ENCODE results near the gene PATL2.
"Not testable (repeated sequence)": the region's sequence is repeated elsewhere in the genome, so short reads cannot be mapped to it uniquely, and the experiment has no call there.

The PATL2 gene

DNA sequence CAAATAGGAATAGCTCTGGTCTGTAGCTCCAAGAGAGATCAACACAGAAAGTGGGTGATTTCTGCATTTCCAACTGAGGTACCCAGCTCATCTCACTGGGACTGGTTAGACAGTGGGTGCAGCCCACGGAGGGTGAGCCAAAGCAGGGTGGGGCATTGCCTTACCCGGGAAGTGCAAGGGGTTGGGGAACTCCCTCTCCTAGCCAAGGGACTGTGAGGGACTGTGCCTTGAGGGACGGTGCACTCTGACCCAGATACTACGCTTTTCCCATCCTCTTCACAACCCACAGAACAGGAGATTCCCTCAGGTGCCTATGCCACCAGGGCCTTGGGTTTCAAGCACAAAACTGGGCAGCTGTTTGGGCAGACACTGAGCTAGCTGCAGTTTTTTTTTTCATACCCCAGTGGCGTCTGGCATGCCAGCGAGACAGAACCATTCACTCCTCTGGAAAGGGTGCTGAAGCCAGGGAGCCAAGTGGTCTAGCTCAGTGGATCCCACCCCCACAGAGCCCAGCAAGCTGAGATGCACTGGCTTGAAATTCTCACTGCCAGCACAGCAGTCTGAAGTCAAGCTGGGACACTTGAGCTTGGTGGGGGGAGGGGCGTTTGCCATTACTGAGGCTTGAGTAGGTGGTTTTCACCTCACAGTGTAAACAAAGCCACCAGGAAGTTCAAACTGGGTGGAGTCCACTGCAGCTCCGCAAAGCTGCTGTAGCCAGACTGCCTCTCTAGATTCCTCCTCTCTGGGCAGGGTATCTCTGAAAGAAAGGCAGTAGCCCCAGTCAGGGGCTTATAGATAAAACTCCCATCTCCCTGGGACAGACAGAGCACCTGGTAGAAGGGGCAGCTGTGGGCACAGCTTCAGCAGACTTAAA is 28.1 kb downstream of the PATL2 start:
- H3K4me3 ChIP-seq (ENCODE audit: low read depth, low read length); H3K27ac ChIP-seq (ENCODE audit: low read depth, low read length); H3K4me1 ChIP-seq (ENCODE audit: control insufficient read depth, insufficient read depth, low read length, unreplicated experiment); H2AFZ ChIP-seq (ENCODE audit: low read length, unreplicated experiment); H3K27me3 ChIP-seq (ENCODE audit: insufficient read depth, low read length); H3K36me3 ChIP-seq (ENCODE audit: insufficient read depth, low read length); H3K79me2 ChIP-seq (ENCODE audit: control insufficient read depth, insufficient read depth, low read length, unreplicated experiment): not testable (repeated sequence)

DNA sequence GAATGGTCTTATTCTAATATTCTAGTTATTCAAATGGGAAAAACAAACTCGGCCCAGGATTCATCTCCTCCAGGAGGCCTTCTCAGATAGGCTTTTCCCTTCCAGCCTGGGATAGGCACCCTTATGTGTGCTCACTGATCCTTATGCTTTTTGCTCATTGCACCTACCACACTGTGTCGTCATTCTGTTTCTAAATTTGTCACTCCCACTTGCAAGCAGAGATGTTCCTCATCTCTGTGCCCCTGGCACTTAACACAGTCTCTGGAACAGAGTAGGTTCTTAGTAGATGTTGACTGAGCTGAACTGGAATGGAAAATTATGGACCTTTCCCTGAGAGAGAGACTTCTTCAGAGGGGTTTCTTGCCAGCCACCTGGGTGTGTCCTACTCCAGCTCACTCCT is 28.9 kb downstream of the PATL2 start:
- Histone ChIP-seq H3K27ac (ENCODE audit: low read depth, low read length) (no peak overlapping the region), H3K79me2 (ENCODE audit: control insufficient read depth, insufficient read depth, low read length, unreplicated experiment) (no peaks in the 10 kb centered on the region), H3K4me3 (ENCODE audit: low read depth, low read length) (no peak overlapping the region), H3K4me1 (ENCODE audit: control insufficient read depth, insufficient read depth, low read length, unreplicated experiment) (no peaks in the 10 kb centered on the region), H2AFZ (ENCODE audit: low read length, unreplicated experiment) (no peak overlapping the region), H3K36me3 (ENCODE audit: insufficient read depth, low read length) (no peaks in the 10 kb centered on the region), H3K27me3 (ENCODE audit: insufficient read depth, low read length) (peaks cover 3% of the 10 kb centered on the region; the same call in 1 of the 2 replicates)

DNA sequence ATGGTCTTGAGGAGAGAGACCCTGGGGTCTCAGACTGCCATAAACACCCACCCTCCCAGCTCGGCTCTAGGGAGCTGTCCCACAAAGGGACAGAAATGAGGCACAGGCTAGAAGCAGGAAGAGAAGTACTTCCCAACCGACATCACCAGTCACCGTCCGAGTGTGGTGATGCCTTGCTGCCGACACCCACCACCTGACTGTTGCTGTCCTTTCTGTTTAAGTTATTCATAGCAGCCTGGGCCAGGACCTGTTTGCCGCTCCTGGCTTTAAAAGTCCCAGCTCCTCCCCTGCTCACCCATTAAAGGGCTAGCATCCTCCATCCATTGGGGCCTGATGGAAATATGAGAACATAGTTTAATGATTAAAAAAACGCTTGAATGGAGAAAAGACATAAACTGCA is 34.4 kb downstream of the PATL2 start:
- H2AFZ ChIP-seq (ENCODE audit: low read length, unreplicated experiment) = no peak overlapping the region
- no peak overlapping the region for H3K27ac ChIP-seq (ENCODE audit: low read depth, low read length)
- H3K36me3 ChIP-seq (ENCODE audit: insufficient read depth, low read length) = no peaks in the 10 kb centered on the region
- H3K4me3 ChIP-seq (ENCODE audit: low read depth, low read length) = no peak overlapping the region
- no peaks in the 10 kb centered on the region for H3K79me2 ChIP-seq (ENCODE audit: control insufficient read depth, insufficient read depth, low read length, unreplicated experiment)
- H3K27me3 ChIP-seq (ENCODE audit: insufficient read depth, low read length) = peaks cover 3% of the 10 kb centered on the region; the same call in 1 of the 2 replicates
- no peaks in the 10 kb centered on the region for H3K4me1 ChIP-seq (ENCODE audit: control insufficient read depth, insufficient read depth, low read length, unreplicated experiment)

DNA sequence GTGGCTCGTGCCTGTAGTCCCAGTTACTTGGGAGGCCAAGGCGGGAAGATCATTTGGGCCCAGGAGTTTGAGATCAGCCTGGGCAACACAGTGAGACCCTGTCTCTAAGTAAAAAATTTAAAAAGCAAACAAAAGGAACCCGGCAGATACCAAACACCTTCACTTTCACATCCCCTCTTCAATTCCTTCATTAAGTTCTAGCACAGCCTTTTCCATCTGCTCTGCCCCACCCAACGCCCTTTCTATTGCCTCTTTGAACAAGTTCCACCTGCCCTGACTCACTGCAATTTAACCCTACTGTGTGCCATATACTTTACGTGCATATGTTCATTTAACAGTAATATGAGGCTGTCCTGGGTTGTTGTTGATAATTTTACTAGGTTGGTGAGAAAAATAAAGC is 35.2 kb downstream of the PATL2 start:
- no peak overlapping the region for H3K27ac ChIP-seq (ENCODE audit: low read depth, low read length)
- no peak overlapping the region for H2AFZ ChIP-seq (ENCODE audit: low read length, unreplicated experiment)
- no peaks in the 10 kb centered on the region for H3K4me1 ChIP-seq (ENCODE audit: control insufficient read depth, insufficient read depth, low read length, unreplicated experiment)
- H3K36me3 ChIP-seq (ENCODE audit: insufficient read depth, low read length) = no peaks in the 10 kb centered on the region
- no peaks in the 10 kb centered on the region for H3K27me3 ChIP-seq (ENCODE audit: insufficient read depth, low read length)
- H3K4me3 ChIP-seq (ENCODE audit: low read depth, low read length) = no peak overlapping the region
- no peaks in the 10 kb centered on the region for H3K79me2 ChIP-seq (ENCODE audit: control insufficient read depth, insufficient read depth, low read length, unreplicated experiment)

DNA sequence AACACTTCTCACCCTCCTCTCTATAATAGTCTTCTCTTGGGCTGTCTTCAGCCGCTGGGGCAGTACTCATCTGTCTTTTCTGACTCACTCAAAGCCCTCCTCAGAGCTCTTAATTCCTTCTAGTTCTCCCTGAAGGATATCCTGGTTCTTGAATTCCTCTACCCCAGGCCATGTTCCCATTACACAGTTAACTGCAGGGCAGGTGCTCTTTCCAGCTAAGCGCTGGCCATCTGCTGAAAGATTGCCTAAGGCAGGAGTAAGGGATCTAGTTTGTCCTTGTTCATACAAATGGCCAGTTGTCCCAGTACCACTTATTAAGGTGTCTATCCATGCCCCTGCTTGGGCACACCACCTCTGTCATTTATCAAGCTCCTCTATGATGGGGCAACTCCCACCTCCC is 37.5 kb downstream of the PATL2 start:
- H3K4me1 ChIP-seq (ENCODE audit: control insufficient read depth, insufficient read depth, low read length, unreplicated experiment) = no peaks in the 10 kb centered on the region
- H3K27me3 ChIP-seq (ENCODE audit: insufficient read depth, low read length) = no peaks in the 10 kb centered on the region
- no peak overlapping the region for H2AFZ ChIP-seq (ENCODE audit: low read length, unreplicated experiment)
- H3K4me3 ChIP-seq (ENCODE audit: low read depth, low read length) = no peak overlapping the region
- H3K27ac ChIP-seq (ENCODE audit: low read depth, low read length) = no peak overlapping the region
- H3K36me3 ChIP-seq (ENCODE audit: insufficient read depth, low read length) = no peaks in the 10 kb centered on the region
- no peaks in the 10 kb centered on the region for H3K79me2 ChIP-seq (ENCODE audit: control insufficient read depth, insufficient read depth, low read length, unreplicated experiment)

DNA sequence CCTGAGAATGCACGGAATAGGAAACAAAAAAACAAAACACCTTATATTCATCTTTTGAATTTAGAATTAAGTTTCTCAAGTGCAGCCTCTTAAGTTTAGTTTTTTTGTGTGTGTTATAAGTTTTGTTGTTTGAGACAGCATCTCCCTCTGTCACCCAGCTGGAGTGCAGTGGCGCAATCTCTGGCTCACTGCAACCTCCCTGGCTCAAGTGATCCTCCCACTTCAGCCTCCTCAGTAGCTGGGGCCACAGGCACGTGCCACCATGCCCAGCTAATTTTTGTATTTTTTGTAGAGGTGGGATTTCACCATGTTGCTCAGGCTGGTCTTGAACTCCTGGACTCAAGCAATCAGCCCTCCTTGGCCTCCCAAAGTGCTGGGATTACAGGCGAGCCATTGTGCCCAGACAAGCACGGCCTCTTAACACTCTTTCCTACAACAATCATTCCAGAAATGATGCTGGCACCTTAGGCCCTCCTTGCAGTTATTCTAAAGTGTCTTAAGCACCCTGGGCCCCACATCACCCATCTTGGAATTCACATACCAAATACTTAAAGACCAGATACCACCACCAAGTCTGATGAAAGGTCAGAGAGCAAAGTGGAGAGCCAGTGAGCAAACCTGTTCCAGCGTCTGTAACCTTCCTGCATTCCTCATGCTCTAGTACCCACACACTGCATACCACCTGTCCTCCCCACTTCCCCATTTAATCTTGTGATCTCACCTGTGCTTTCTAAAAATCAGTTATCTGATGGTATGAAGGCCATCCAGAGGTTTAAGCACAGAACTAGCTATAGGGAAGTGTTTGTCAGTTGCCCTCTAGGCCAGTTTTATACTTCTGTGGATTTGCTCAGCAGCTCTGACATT is 40.8 kb downstream of the PATL2 start:
- no peak overlapping the region for H3K4me3 ChIP-seq (ENCODE audit: low read depth, low read length)
- no peaks in the 10 kb centered on the region for H3K36me3 ChIP-seq (ENCODE audit: insufficient read depth, low read length)
- no peaks in the 10 kb centered on the region for H3K27me3 ChIP-seq (ENCODE audit: insufficient read depth, low read length)
- no peak overlapping the region for H3K27ac ChIP-seq (ENCODE audit: low read depth, low read length)
- no peak overlapping the region for H2AFZ ChIP-seq (ENCODE audit: low read length, unreplicated experiment)
- no peaks in the 10 kb centered on the region for H3K79me2 ChIP-seq (ENCODE audit: control insufficient read depth, insufficient read depth, low read length, unreplicated experiment)
- no peaks in the 10 kb centered on the region for H3K4me1 ChIP-seq (ENCODE audit: control insufficient read depth, insufficient read depth, low read length, unreplicated experiment)

DNA sequence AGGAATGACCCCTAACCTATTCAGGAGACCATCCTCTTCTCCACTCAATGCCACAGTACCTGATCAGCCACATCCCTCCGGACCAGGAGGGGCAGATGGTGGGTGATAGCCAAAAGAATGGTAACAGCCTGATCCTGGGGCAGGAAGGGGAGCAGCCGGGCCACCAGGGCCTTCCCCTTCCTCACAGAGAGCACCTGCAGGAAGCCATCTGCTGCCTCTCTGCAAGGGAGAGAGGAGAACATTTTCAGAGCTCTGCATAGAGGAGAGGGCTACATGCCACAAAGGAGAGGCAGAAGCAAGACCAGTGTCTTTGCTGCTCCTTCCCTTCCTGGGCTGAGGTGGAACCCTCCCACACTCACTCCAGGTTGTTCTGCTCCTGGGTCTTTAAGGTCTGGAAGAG is 42.2 kb downstream of the PATL2 start:
- Histone ChIP-seq H2AFZ (ENCODE audit: low read length, unreplicated experiment) (no peak overlapping the region), H3K36me3 (ENCODE audit: insufficient read depth, low read length) (no peaks in the 10 kb centered on the region), H3K79me2 (ENCODE audit: control insufficient read depth, insufficient read depth, low read length, unreplicated experiment) (no peaks in the 10 kb centered on the region), H3K27ac (ENCODE audit: low read depth, low read length) (no peak overlapping the region), H3K27me3 (ENCODE audit: insufficient read depth, low read length) (no peaks in the 10 kb centered on the region), H3K4me1 (ENCODE audit: control insufficient read depth, insufficient read depth, low read length, unreplicated experiment) (peaks cover 4% of the 10 kb centered on the region), H3K4me3 (ENCODE audit: low read depth, low read length) (no peak overlapping the region)

DNA sequence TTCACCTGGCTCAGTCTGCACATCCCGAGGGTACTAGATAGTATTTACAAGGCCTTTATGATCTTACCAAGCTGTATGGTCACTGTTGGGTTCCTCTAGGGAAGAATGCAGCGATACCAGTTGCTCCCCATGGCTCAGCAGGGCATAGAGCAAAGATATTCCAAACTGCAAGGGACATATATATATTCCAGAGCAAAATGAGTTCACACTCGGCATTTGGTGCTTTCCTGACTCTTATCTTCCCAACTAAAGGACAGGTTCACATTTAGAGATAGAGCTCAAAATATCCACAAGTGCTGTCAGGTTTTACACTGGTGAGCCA is 44.1 kb downstream of the PATL2 start:
- no peak overlapping the region for H3K4me3 ChIP-seq (ENCODE audit: low read depth, low read length)
- no peaks in the 10 kb centered on the region for H3K36me3 ChIP-seq (ENCODE audit: insufficient read depth, low read length)
- H3K27me3 ChIP-seq (ENCODE audit: insufficient read depth, low read length) = no peaks in the 10 kb centered on the region
- peaks cover 6% of the 10 kb centered on the region for H3K4me1 ChIP-seq (ENCODE audit: control insufficient read depth, insufficient read depth, low read length, unreplicated experiment)
- no peak overlapping the region for H3K27ac ChIP-seq (ENCODE audit: low read depth, low read length)
- peaks cover 11% of the 10 kb centered on the region for H3K79me2 ChIP-seq (ENCODE audit: control insufficient read depth, insufficient read depth, low read length, unreplicated experiment)
- no peak overlapping the region for H2AFZ ChIP-seq (ENCODE audit: low read length, unreplicated experiment)

DNA sequence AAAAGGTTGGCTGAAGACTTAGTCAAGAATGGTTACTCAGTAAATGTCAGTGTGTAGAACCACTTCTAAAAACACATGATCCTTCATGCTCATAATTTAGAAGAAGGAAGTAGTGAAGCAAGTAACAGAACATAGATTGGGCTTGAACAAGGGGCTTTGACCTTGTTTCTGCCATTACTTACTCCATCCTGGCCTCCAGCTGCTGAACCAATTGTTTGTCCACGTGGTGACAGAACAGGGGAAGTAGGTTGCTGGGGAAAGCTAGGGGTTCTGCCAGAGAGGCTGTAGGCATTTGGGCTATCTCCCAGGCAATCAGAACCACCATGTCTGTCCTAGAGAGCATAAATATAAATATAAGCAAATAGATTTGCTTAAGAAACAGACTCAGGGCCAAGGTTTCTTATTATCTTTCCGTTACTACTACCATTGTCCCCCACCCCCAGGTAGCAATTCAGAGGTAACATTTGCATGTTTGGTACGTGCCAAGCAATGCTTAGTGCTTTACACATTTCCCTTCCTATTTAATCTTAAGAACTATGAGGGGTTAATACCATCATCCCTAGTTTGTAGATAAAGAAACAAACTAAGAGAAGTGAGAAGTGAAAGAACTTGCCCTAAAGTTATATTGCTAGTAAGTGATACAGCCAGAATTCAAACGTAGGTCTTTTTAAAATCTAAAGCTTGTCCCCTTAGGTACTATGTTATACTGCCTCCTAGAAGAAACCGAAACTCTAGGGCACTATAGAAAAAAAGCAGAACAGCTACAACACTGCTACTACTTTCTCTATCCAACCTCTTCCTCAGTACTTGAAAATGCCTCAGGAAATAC is 44.7 kb downstream of the PATL2 start:
- Histone ChIP-seq H3K36me3 (ENCODE audit: insufficient read depth, low read length) (no peaks in the 10 kb centered on the region), H2AFZ (ENCODE audit: low read length, unreplicated experiment) (no peak overlapping the region), H3K79me2 (ENCODE audit: control insufficient read depth, insufficient read depth, low read length, unreplicated experiment) (peaks cover 16% of the 10 kb centered on the region), H3K27me3 (ENCODE audit: insufficient read depth, low read length) (no peaks in the 10 kb centered on the region), H3K4me3 (ENCODE audit: low read depth, low read length) (no peak overlapping the region), H3K27ac (ENCODE audit: low read depth, low read length) (no peak overlapping the region), H3K4me1 (ENCODE audit: control insufficient read depth, insufficient read depth, low read length, unreplicated experiment) (peaks cover 6% of the 10 kb centered on the region)

DNA sequence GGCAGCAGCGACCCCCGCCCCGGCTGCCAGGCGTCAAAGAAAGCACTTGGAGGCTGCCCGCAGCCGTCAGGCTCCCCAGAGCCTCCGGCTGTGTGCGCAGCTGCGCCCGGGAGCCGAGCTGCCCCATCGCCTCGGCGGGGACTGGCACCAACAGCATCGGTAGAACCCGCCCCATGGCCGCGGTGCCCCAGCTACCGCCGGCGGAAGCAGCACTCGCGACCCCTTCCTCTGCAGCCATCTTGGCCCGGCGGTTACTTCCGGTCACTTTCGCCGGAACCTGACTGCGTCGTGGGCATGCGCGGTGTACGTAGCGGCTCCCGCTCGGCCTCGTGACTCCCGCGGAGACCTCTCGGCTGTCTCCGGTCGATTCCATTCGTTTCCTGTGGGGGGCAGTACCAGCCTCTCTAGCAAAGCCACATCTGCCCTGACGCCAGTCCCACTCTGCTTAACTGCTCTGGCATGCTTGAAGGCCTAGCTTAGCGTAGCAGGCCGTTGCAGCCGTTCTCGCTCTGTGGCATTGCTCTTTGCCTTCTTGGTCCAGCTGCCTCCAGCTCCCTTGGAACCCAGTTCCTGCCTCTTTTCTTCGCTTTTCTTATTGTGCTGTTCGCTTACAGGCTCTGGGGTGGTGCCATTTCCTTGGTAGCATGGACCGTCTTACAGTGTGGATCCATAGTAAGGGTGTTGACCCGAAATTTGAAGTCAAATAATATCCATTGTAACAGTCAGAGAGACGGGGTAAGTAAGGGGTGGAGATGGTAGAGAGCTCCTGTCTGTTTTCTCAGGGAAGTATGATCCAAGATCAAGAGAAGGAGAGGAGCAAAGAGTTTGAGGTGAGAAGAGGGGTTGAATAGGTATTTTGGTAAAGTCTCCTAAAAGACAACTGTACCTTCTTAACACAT is 47.5 kb downstream of the PATL2 start, which contains the start of gene SPG11:
Gene SPG11, minus strand, starts transcription at position 253 of the 899 bp plus-strand sequence. Its CDS starts 15 bp downstream, at position 238.
- peak within 1 kb of the TSS; percentile 98 for H3K4me3 ChIP-seq (ENCODE audit: low read depth, low read length)
- H3K4me1 ChIP-seq (ENCODE audit: control insufficient read depth, insufficient read depth, low read length, unreplicated experiment) = peaks cover 12% of the 10 kb centered on the region
- H3K79me2 ChIP-seq (ENCODE audit: control insufficient read depth, insufficient read depth, low read length, unreplicated experiment) = peaks cover 23% of the 10 kb centered on the region
- peak within 1 kb of the TSS; percentile 100 for H2AFZ ChIP-seq (ENCODE audit: low read length, unreplicated experiment)
- no peaks in the 10 kb centered on the region for H3K27me3 ChIP-seq (ENCODE audit: insufficient read depth, low read length)
- H3K36me3 ChIP-seq (ENCODE audit: insufficient read depth, low read length) = peaks cover 5% of the 10 kb centered on the region
- H3K27ac ChIP-seq (ENCODE audit: low read depth, low read length) = peak within 1 kb of the TSS; percentile 73
